IPS-15b (cell line): Measurements from ENCODE around the gene RIC8A.

Experiments
- H3K27me3 ChIP-seq: one replicate; pipeline ENCODE4 v1.6.1; 2013; ENCODE audit warnings: low read length; ENCODE audit not compliant: control insufficient read depth, insufficient read depth
- H3K36me3 ChIP-seq: one replicate; pipeline ENCODE4 v1.6.1; 2013; ENCODE audit warnings: low read length; ENCODE audit not compliant: control insufficient read depth, insufficient read depth
- H3K4me1 ChIP-seq: one replicate; pipeline ENCODE4 v1.6.1; 2013; ENCODE audit warnings: mild to moderate bottlenecking, low read length; ENCODE audit not compliant: control insufficient read depth, insufficient read depth
- H3K4me3 ChIP-seq: one replicate; pipeline ENCODE4 v1.5.1; 2013; ENCODE audit warnings: low read depth, low read length
- H3K9ac ChIP-seq: one replicate; pipeline ENCODE4 v1.6.1; 2013; ENCODE audit warnings: low read depth, mild to moderate bottlenecking, low read length
- H3K9me3 ChIP-seq: one replicate; pipeline ENCODE4 v1.6.1; 2013; ENCODE audit warnings: mild to moderate bottlenecking, low read length; ENCODE audit not compliant: control insufficient read depth, insufficient read depth

The RIC8A gene

GRCh38 chr11:223884-224283 lies 16.4 kb downstream of the RIC8A start:
- H3K27me3 ChIP-seq = no peaks in the 10 kb centered on the region
- H3K9me3 ChIP-seq = no peaks in the 10 kb centered on the region
- no peaks in the 10 kb centered on the region for H3K4me1 ChIP-seq
- H3K9ac ChIP-seq = no peak overlapping the region
- H3K4me3 ChIP-seq = no peak overlapping the region
- peaks cover 3% of the 10 kb centered on the region for H3K36me3 ChIP-seq

GRCh38 chr11:224424-224823 lies 16.9 kb downstream of the RIC8A start:
- Histone ChIP-seq H3K4me1 (no peaks in the 10 kb centered on the region), H3K27me3 (no peaks in the 10 kb centered on the region), H3K9me3 (no peaks in the 10 kb centered on the region), H3K4me3 (no peak overlapping the region), H3K36me3 (peaks cover 3% of the 10 kb centered on the region), H3K9ac (no peak overlapping the region)

GRCh38 chr11:225734-226453 lies 18.4 kb downstream of the RIC8A start:
- H3K27me3 ChIP-seq = no peaks in the 10 kb centered on the region
- H3K9me3 ChIP-seq = no peaks in the 10 kb centered on the region
- H3K36me3 ChIP-seq = peaks cover 3% of the 10 kb centered on the region
- H3K4me1 ChIP-seq = no peaks in the 10 kb centered on the region
- H3K9ac ChIP-seq = no peak overlapping the region
- H3K4me3 ChIP-seq = no peak overlapping the region

- Histone ChIP-seq H3K27me3 (no peaks in the 10 kb centered on the region), H3K9ac (no peak overlapping the region), H3K4me1 (no peaks in the 10 kb centered on the region), H3K36me3 (peaks cover 3% of the 10 kb centered on the region), H3K4me3 (no peak overlapping the region), H3K9me3 (no peaks in the 10 kb centered on the region)
Observed at GRCh38 chr11:227824-228379, 20.4 kb downstream of the RIC8A start.

DNA sequence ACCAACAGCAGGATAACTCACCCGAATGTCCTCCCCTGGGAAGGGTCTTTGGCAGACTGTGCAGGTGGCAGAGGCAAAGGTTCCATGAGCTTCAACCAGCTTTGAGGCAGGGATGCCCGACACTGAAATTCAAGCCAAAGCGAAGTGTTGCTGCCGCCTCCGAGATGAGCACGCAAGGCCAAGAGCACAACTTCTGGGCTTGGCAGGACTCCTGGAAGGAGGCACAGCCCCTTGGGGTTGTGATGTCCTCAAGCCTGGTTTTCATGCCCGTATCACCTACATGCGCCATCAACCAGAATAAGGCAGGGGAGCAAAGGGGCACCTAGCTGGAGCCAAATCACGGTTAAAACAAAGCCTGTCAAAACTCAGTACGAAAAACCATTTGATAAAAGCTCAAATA lies 22.9 kb downstream of the RIC8A start:
- H3K4me1 ChIP-seq = no peaks in the 10 kb centered on the region
- no peaks in the 10 kb centered on the region for H3K36me3 ChIP-seq
- no peak overlapping the region for H3K4me3 ChIP-seq
- no peaks in the 10 kb centered on the region for H3K9me3 ChIP-seq
- no peaks in the 10 kb centered on the region for H3K27me3 ChIP-seq
- H3K9ac ChIP-seq = no peak overlapping the region

- Histone ChIP-seq H3K36me3 (no peaks in the 10 kb centered on the region), H3K4me3 (no peak overlapping the region), H3K4me1 (no peaks in the 10 kb centered on the region), H3K9me3 (no peaks in the 10 kb centered on the region), H3K27me3 (no peaks in the 10 kb centered on the region), H3K9ac (no peak overlapping the region)
Observed at GRCh38 chr11:232783-233565, 25.5 kb downstream of the RIC8A start.

- Histone ChIP-seq H3K4me3 (peak overlapping the region; percentile 93), H3K9ac (no peak overlapping the region), H3K4me1 (no peaks in the 10 kb centered on the region), H3K27me3 (no peaks in the 10 kb centered on the region), H3K9me3 (no peaks in the 10 kb centered on the region), H3K36me3 (no peaks in the 10 kb centered on the region)
Observed at GRCh38 chr11:235180-235579, 27.7 kb downstream of the RIC8A start.

DNA sequence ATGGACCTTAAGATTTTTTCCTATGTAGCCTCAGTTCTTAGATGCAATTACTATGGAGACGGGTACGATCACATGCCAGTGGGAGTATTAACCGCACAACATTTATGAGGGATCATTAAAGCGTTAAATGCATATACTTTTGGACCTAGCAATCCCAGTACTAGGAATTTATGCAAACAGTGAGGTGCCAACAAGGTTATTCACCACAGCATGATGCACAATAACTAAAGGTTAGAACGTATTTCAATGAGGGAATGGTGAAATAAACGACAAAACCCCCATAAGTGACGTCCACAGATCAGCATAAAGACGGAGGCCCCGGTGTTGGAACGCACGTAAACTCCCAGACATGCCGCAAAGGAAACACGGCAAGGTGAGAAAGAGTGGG lies 28.1 kb downstream of the RIC8A start:
- Histone ChIP-seq H3K27me3 (no peaks in the 10 kb centered on the region), H3K9ac (peak overlapping the region; percentile 91)

GRCh38 chr11:235997-236773 lies 28.7 kb downstream of the RIC8A start, which contains the start of gene SIRT3:
Gene SIRT3, minus strand, starts transcription at chr11:236342. Its CDS starts 14 bp downstream, at chr11:236328.
- H3K9me3 ChIP-seq = no peaks in the 10 kb centered on the region
- peak within 1 kb of the TSS; percentile 97 for H3K4me3 ChIP-seq
- no peaks in the 10 kb centered on the region for H3K36me3 ChIP-seq
- no peaks in the 10 kb centered on the region for H3K4me1 ChIP-seq
- H3K27me3 ChIP-seq = no peaks in the 10 kb centered on the region
- peak within 1 kb of the TSS; percentile 91 for H3K9ac ChIP-seq

More for the DNA sequence above, 28.1 kb downstream of the RIC8A start:
- Histone ChIP-seq H3K4me3 (peak overlapping the region; percentile 93), H3K4me1 (no peaks in the 10 kb centered on the region), H3K9me3 (no peaks in the 10 kb centered on the region), H3K36me3 (no peaks in the 10 kb centered on the region)

- H3K9me3 ChIP-seq = no peaks in the 10 kb centered on the region
- peak within 1 kb of the TSS; percentile 97 for H3K4me3 ChIP-seq
- H3K27me3 ChIP-seq = no peaks in the 10 kb centered on the region
- H3K4me1 ChIP-seq = no peaks in the 10 kb centered on the region
- peaks cover 3% of the 10 kb centered on the region for H3K36me3 ChIP-seq
- H3K9ac ChIP-seq = peak within 1 kb of the TSS; percentile 91
Observed at GRCh38 chr11:236774-237767, 29.6 kb downstream of the RIC8A start, which contains the start of gene PSMD13. Gene PSMD13, plus strand, starts transcription at chr11:236976. Its CDS starts 74 bp downstream, at chr11:237050.
